IPS-18c (cell line): ENCODE data around the gene RSBN1L.

ENCODE experiments used
- H3K4me3 ChIP-seq: 2 replicates; pipeline ENCODE4 v1.7.0; 2013; ENCODE audit warnings: low read depth, mild to moderate bottlenecking, low read length, moderate library complexity; ENCODE audit not compliant: insufficient read depth
- H3K9me3 ChIP-seq: one replicate; pipeline ENCODE4 v1.6.1; 2013; ENCODE audit warnings: mild to moderate bottlenecking, low read length, moderate library complexity; ENCODE audit not compliant: control insufficient read depth, insufficient read depth

RSBN1L gene

DNA sequence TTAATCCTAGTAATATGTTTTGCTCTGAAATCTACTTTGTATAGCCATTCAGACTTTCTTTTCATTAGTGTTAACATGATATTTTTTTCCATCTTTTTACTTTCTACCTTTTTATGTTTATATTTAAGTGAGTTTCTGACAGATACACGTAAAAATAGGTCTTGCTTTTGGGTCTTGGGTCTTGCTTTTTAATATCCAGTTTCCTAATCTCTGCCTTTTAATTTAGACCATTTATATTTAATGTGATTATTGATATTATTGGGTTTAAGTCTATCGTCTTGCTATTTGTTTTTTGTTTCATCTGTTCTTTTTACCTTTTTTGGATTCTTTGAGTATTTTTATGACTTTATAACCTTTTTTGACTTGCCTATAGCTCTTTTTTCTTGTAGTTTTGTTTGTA, 110.2 kb downstream of the RSBN1L start:
- Histone ChIP-seq H3K9me3 (no peaks in the 10 kb centered on the region), H3K4me3 (no peak overlapping the region)

DNA sequence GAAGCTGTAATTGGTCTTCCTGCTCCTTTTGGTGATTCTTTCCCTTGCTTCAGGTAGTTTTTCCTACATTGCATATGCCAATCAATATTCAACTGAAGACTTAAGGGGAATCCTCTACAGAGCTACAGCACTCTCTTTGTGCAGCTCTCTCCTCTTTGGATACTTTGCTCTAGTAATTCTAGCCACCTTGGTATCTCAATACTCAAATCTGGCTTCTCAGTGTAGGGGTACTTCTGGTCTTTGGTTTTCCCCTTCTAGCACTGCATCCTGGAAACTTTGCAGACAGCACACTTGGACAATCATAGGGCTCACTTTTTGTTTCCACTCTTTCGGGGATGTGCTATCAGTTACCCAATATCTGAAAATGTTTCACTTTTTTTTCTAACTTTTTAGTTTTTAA, 112.3 kb downstream of the RSBN1L start:
- Histone ChIP-seq H3K4me3 (no peak overlapping the region), H3K9me3 (no peaks in the 10 kb centered on the region)

- H3K9me3 ChIP-seq: no peaks in the 10 kb centered on the region
Observed at GRCh38 chr7:77811516-77812289, 115.4 kb downstream of the RSBN1L start.

GRCh38 chr7:77812290-77812685, 116.0 kb downstream of the RSBN1L start:
- H3K9me3 ChIP-seq: no peaks in the 10 kb centered on the region
- H3K4me3 ChIP-seq: no peak overlapping the region

More at GRCh38 chr7:77811516-77812289, 115.4 kb downstream of the RSBN1L start:
- H3K4me3 ChIP-seq: no peak overlapping the region

- Histone ChIP-seq H3K9me3 (no peaks in the 10 kb centered on the region), H3K4me3 (no peak overlapping the region)
Observed at GRCh38 chr7:77813180-77813579, 116.9 kb downstream of the RSBN1L start.

DNA sequence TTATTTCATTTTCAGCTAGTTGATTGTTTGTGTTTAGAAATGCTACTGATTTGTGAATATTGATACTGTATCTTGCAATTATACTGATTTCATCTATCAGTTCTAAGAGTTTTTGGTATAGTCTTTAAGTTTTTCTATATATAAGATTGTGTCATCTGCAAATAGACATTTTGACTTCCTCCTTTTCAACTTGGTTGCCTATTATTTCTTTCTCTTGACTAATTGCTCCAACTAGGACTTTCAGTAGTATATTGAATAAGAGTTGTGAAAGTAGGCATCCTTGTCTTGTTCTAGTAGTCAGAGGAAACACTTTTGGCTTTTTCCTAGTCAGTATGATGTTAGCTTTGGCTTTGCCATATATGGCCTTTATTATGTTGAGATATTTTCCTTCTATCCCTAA, 122.8 kb downstream of the RSBN1L start:
- no peak overlapping the region for H3K4me3 ChIP-seq
- H3K9me3 ChIP-seq: no peaks in the 10 kb centered on the region

GRCh38 chr7:77820967-77821366, 124.7 kb downstream of the RSBN1L start:
- Histone ChIP-seq H3K4me3 (no peak overlapping the region), H3K9me3 (no peaks in the 10 kb centered on the region)

DNA sequence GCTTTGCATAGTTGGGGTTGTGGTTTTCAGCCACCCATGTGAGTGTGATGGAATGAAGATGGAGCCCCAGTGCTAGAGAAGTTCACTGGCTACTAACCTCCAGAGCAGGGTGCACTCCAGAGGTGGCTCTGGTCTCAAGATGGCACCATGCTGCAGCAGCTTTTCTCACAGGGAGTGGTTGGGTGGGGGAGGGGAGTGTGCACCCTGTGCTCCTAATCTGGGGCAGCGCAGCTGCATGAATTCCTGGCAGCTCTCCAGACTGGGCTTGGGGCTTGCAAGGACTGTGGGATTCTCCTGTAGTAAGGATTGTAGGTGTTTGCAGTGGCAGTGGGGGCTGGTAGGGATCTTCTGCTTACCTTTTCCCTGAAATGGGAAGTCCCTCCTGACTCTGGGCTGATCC, 126.0 kb downstream of the RSBN1L start:
- no peak overlapping the region for H3K4me3 ChIP-seq

GRCh38 chr7:77823787-77824186, 127.5 kb downstream of the RSBN1L start:
- no peaks in the 10 kb centered on the region for H3K9me3 ChIP-seq
- no peak overlapping the region for H3K4me3 ChIP-seq

More for the DNA sequence above, 126.0 kb downstream of the RSBN1L start:
- H3K9me3 ChIP-seq: no peaks in the 10 kb centered on the region

GRCh38 chr7:77824636-77825035, 128.4 kb downstream of the RSBN1L start:
- H3K9me3 ChIP-seq: no peaks in the 10 kb centered on the region
- H3K4me3 ChIP-seq: no peak overlapping the region

- H3K4me3 ChIP-seq: no peak overlapping the region
- H3K9me3 ChIP-seq: no peaks in the 10 kb centered on the region
Observed at GRCh38 chr7:77825131-77825530, 128.9 kb downstream of the RSBN1L start.

GRCh38 chr7:77826300-77826699, 130.0 kb downstream of the RSBN1L start:
- H3K9me3 ChIP-seq: no peaks in the 10 kb centered on the region

DNA sequence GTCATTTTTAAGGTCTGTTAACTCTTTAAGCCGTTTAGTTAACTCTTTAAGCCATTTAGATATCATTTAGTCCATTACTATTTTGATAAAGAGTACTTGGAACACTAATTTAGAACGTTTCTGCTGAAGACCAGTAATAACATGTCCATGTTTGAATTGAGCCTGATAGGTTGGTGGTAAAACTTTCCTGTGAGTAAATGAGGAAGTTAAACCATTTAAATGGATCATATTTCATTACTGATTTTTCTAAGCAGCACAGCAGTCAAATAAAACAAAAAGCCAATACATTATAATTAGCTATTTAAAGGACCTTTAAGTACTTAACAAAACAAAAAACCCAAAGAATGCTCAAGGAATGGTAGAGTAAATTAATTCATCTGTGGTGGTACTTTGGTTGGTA, 131.7 kb downstream of the RSBN1L start:
- Histone ChIP-seq H3K9me3 (no peaks in the 10 kb centered on the region), H3K4me3 (no peak overlapping the region)

More at GRCh38 chr7:77826300-77826699, 130.0 kb downstream of the RSBN1L start:
- no peak overlapping the region for H3K4me3 ChIP-seq

GRCh38 chr7:77830649-77831355, 134.5 kb downstream of the RSBN1L start:
- H3K4me3 ChIP-seq: no peak overlapping the region

DNA sequence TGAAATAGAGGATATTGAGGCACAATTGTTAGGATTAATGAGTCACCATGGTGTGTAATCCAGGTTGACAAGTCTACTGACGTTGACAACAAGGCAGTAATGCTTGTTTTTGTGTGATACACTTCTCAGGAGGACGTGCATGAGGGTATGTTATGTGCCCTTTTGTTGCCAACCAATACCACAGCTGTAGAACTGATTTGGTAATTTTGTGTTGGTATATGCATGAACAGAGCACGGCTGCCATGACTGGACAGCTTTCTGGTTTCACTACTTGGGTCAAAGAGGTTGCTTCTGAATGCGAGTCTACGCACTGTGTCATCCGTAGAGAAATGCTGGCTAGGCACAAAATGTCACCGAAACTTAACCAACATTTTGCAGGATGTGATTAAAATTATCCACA, 135.2 kb downstream of the RSBN1L start:
- H3K9me3 ChIP-seq: no peaks in the 10 kb centered on the region
- H3K4me3 ChIP-seq: no peak overlapping the region

More at GRCh38 chr7:77830649-77831355, 134.5 kb downstream of the RSBN1L start:
- no peaks in the 10 kb centered on the region for H3K9me3 ChIP-seq

DNA sequence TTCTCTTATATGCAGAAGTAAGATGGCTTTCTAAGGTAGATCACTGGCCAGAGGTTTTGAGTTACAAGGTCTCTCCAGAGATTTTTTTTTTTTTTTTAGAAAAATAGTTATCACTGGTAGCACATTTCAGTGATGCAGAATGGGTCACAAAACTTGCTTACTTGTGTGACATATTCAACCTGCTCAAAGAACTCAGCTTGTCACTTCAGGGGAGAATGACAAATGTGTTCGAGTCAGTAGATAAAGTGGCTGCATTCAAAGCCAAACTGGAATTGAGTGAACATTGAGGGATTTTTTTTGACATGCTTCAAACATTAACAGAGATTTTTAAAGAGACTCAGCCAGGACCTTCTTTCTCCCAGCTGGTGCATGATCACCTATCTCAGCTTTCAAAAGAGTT, 135.7 kb downstream of the RSBN1L start:
- H3K4me3 ChIP-seq: no peak overlapping the region
- H3K9me3 ChIP-seq: no peaks in the 10 kb centered on the region
